Right renal cortex interstitium (tissue), 3 donors: Measurements from ENCODE around the gene RBM44. TPM values are rescaled to one million over a fixed set of nuclear protein-coding genes. Genes with fewer than 3 reads are reported as not detected.
"Not testable (repeated sequence)": the region's sequence is repeated elsewhere in the genome, so short reads cannot be mapped to it uniquely, and the experiment has no call there.

Experiments used
- DNase-seq, 3 donors: peaks; one replicate each; pipeline ENCODE4 v3.0.0-alpha.2; 2013; ENCODE audit warnings: low read depth in 3 of 3, low spot score in 2 of 3
- polyA plus RNA-seq, 3 donors: library from polyadenylated mRNA; unstranded; fragments of 120-200 nt; gene quantifications; one replicate each; pipeline ENCODE4 v1.2.1, GENCODE V29; 2013; ENCODE audit not compliant: insufficient read length in 3 of 3

RBM44 gene
- polyA plus RNA-seq, 3 donors = 0.29 to 0.51 (median 0.50) TPM

DNA sequence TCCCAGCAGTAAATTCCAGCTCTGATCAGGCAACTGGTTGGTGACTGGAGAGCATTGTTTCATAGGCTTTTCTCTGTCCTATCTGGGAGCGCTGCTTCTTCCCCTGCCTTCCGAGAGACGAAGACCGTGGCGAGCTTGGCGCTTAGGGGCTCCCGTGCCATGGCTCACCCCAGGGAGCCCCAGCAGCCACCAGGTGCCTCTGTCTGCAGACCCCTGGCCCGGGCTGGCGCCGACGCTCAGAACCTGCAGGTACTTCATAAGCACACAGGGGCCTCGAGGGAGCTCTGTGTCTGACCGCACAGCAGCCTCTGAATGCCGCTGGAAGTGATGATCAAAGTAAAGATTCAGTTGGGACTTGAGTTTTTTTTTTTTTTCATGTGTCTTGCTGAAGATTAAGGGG is 19.1 kb upstream of the RBM44 start:
- DNase-seq = no peak

- DNase-seq = no peak
Observed at GRCh38 chr2:237782181-237782580, 16.4 kb upstream of the RBM44 start.

GRCh38 chr2:237783678-237784077 is 14.9 kb upstream of the RBM44 start:
- DNase-seq = not testable (repeated sequence)

GRCh38 chr2:237786936-237787335 is 11.6 kb upstream of the RBM44 start:
- DNase-seq = no peak

DNA sequence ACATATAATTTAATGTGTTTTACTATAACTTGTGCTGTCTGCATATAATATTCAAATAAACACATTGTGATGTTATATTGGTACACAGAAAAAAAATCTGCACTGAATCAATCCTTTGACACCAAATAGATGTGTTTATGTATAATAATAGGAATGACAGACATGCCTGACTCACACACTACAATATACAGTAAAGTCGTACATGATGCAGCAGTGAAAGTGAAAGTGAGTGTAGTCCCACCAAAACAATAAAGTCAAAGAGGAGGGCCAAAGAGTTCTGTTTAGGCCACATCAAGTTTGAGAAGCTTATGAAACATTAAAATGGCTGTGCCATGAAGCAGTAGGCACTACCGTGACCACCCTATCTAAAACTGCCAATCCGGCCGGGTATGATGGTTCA is 8.2 kb upstream of the RBM44 start:
- DNase-seq = no peak

GRCh38 chr2:237791977-237792727 is 6.4 kb upstream of the RBM44 start:
- no peak for DNase-seq

- DNase-seq = no peak
Observed at GRCh38 chr2:237797253-237797652, 1.3 kb upstream of the RBM44 start.

DNA sequence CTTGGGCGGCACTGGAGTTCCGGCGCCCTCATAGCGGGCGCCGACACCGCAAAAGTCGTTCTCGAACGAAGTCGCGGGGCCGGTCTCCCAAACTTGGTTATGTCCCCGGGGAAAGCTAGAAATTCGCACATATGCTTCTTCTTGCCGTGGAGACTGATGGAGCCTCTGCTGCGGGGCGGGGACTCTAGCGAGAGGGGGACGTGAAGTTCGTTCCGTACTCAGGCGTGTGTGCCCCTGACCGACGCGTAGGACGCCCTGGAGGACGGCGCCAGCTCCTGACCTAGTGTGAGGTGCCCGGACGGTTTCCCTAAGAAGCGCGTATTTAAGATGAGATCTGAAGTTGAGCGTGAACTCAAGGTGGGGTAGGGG is 465 bp downstream of the RBM44 start:
- no peak for DNase-seq

DNA sequence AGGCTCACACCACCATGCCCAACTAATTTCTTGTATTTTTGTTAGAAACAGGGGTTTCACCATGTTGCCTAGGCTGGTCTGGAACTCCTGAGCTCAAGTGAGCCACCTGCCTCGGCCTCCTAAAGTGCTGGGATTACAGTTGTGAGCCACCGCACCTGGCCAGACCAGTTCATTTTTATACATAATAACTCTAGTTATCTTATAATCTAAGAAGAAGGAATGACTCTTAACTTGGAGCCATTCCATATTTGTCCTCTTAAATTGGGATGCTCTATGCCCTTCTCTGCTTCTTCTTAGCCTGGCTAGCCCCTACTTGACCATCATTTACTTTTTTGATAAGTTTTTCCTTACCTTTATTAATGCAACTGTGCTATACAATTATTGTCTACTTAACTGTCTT is 2.9 kb downstream of the RBM44 start:
- no peak for DNase-seq

DNA sequence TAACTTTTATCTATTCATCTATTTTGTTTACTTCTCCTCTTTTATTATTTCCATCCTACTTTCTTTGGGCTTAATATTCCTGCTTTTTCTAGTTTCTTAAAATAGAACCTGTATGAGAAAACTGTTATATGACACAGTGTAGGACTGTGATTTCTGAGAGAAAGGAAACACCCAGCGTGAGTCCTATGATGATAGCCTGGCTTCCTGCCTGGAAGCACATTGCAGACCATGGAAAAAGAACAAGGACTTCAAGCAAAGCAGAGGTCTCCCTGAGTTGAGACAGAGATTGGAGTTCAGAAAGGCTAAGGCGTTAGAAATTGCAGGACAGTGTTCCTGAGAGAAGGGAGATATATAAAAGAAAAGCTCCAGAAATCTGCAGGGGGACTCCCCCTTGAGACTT is 7.8 kb downstream of the RBM44 start:
- no peak for DNase-seq

DNA sequence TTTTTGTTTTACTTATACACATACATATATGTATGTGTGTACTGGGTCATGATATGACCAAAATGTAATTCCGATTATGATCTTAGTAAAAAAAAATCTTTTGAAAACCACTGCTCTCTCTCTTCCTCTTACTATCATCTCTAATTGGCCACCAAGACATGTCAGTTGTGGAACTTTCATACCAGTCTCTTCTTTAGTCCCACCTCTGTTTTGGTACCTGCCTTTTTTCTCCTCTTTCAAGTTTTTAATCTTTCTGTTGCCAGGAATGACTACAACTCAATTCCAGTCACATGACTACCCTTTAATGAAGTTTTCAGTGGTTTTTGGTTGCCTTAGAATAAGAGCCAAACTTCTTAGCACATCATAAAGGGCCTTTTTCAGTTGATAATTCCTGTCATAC is 17.1 kb downstream of the RBM44 start:
- DNase-seq = no peak

DNA sequence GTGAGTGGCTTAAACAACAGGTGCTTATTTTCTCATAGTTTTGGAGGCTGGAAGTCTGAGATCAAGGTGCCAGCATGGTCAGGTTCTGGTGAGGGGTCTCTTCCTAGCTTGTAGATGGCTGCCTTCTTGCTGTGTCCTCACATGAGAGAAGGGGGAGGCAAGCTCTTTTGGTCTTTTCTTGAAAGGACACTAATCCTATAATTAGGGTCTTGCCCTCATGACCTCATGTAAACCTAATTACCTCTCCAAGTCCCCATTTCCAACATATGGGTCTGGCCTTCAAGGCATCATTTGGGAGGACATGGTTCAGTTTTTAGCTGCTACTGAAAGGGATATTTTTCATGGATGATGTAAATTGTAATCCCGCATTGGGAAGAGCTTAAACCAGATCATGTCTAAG is 18.0 kb downstream of the RBM44 start:
- no peak for DNase-seq

DNA sequence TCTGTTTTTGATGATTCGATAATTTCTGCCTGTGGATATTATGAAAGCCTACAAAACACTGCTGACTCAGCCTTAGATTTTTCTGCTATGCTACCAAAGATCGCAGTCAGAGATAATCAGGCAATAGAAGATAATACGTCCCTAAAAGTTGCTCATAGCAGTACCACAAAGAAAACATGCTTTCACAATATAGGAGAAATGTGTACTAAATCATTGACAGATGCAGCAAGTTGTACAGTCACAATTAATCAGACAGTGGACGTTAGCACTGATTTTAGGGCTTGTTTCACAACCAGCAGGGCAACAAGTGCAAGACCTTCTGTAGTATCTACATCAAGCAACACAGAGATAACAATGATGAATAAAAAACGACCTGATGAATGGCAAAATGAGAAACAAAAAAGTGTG is 19.5 kb downstream of the RBM44 start:
- DNase-seq = no peak

GRCh38 chr2:237819231-237819630 is 20.7 kb downstream of the RBM44 start:
- no peak for DNase-seq

- no peak for DNase-seq
Observed at GRCh38 chr2:237820421-237820820, 21.8 kb downstream of the RBM44 start.

DNA sequence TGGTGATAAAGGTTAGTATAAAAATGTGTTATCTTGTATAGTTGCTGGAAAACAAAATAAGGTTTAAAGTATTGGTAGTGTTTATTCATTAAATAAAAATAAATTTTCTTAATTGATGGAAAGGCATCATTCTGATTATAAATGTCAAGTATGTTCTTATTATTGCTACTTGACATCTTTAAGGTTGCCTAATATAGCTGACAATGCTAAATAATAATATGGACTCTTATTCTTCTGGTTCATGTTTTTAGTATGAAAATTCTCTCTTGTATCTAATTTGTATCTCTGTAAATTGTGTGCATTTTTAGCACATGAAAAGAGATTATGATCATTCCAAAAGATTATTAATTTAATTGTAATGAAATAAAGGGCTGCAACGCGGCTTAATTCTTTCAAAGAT is 25.0 kb downstream of the RBM44 start:
- DNase-seq = no peak

DNA sequence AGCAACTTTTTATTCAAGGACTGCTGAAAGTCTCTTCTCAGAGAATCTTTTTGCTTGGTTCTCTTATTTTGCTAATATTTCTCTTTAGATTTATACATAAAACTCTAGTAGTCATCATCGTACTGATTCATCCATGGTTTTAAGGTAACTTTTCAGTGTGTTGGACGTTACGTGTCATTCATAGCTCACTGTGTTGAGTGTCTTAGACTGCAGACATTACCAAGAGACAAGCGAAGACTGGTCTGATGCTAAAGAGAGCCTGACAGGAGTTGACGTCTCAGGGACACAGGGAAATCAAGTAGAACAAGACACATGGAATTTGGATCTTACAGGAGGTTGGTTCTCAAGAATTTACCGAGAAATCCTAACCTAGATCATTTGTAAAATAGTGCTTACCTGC is 25.5 kb downstream of the RBM44 start:
- no peak for DNase-seq

GRCh38 chr2:237827421-237827987 is 28.9 kb downstream of the RBM44 start:
- DNase-seq = no peak

DNA sequence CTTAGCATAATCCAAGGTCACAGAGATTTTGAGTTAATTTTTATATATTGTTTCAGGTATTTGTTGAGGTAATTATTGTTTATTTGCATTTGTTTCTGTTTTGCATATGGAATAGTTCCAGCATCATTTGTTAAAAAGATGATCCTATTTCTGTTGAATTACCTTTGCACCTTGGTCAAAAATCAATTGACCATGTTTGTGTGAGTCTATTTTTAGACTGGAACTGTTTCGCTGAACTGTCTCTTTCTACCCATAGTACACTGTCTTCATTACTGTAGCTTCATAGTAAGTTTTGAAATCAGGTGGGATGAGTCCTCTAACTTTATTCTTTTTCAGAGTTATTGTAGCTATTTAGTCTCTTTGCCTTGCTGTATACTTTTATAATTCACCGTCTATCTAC is 31.9 kb downstream of the RBM44 start:
- DNase-seq = no peak

DNA sequence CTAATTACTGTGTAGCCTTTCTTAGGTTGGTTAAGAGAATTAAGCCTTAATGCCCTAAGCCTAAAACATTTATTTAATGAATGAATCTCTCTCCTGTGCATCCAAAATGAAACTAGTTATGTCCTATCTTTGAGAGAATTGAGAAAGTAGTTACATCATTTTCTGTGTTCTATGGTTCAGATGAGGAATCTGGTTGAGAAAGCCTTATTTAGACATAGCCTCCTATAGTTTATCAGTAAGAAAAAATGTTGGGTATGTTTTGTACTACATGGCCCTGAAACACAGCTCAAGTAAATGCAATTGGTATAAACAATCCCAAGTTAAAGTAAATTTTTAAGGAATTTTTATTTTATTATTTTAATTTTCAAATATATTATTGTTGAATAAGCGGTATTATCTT is 35.0 kb downstream of the RBM44 start:
- no peak for DNase-seq

GRCh38 chr2:237835372-237835771 is 36.8 kb downstream of the RBM44 start:
- DNase-seq = no peak

DNA sequence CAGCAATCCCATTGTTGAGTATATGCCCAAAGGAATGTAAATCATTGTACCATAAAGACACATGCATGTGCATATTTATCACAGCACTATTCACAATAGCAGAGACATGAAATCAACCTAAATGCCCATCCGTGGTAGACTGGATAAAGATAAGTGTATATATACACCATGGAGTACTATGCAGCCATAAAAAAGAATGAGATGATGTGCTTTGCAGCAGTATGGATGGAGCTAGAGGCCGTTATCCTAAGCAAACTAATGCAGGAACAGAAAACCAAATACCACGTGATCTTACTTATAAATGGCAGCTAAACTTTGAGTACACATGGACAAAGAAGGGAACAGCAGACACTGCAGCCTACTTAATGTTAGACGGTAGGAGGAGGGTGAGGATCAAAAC is 42.5 kb downstream of the RBM44 start:
- no peak for DNase-seq

DNA sequence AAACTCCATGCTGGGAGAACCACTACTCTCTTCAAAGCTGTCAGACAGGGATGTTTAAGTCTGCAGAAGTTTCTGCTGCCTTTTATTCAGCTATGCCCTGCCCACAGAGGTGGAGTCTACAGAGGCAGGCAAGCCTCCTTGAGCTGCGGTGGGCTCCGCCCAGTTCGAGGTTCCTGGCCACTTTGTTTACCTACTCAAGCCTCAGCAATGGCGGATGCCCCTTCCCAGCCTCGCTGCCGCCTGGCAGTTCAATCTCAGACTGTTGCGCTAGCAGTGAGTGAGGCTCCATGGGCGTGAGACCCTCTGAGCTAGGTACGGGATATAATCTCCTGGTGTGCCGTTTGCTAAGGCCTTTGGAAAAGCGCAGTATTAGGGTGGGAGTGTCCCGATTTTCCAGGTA is 50.4 kb downstream of the RBM44 start:
- DNase-seq = not testable (repeated sequence)
